Stromal cell of bone marrow (primary cell): Measurements from ENCODE around the gene GNAI2.
"Not testable (repeated sequence)": the region's sequence is repeated elsewhere in the genome, so short reads cannot be mapped to it uniquely, and the experiment has no call there.

Source experiments
- DNase-seq: peaks from one replicate; pipeline ENCODE4 v3.0.0-alpha.2; 2012; ENCODE audit warnings: low read depth

Gene GNAI2

GRCh38 chr3:50264383-50264963 lies 28.5 kb downstream of the GNAI2 start:
- peak; percentile 74 for DNase-seq

- DNase-seq = no peak
These were observed 29.0 kb downstream of the GNAI2 start for GRCh38 chr3:50264964-50265485.

GRCh38 chr3:50265571-50265970 lies 29.6 kb downstream of the GNAI2 start:
- no peak for DNase-seq

- DNase-seq = no peak
These were observed 30.0 kb downstream of the GNAI2 start for GRCh38 chr3:50266017-50266416.

GRCh38 chr3:50266836-50267235 lies 30.8 kb downstream of the GNAI2 start:
- DNase-seq = no peak

GRCh38 chr3:50267280-50267913 lies 31.4 kb downstream of the GNAI2 start:
- DNase-seq = no peak

- no peak for DNase-seq
These were observed 32.3 kb downstream of the GNAI2 start for GRCh38 chr3:50268276-50268675.

- no peak for DNase-seq
These were observed 32.9 kb downstream of the GNAI2 start, which contains the start of gene SEMA3B for GRCh38 chr3:50268703-50269451. TSS of gene SEMA3B (plus strand) at chr3:50269147. CDS start at chr3:50269241, 94 bp downstream.

GRCh38 chr3:50269460-50269859 lies 33.5 kb downstream of the GNAI2 start:
- no peak for DNase-seq

GRCh38 chr3:50269977-50270413 lies 34.0 kb downstream of the GNAI2 start:
- DNase-seq = no peak

GRCh38 chr3:50270422-50271224 lies 34.6 kb downstream of the GNAI2 start:
- DNase-seq = no peak

GRCh38 chr3:50271314-50271936 lies 35.4 kb downstream of the GNAI2 start:
- no peak for DNase-seq

- not testable (repeated sequence) for DNase-seq
These were observed 36.5 kb downstream of the GNAI2 start for GRCh38 chr3:50272538-50272910.

GRCh38 chr3:50272911-50273688 lies 37.1 kb downstream of the GNAI2 start:
- DNase-seq = peak; percentile 37

GRCh38 chr3:50273689-50274065 lies 37.7 kb downstream of the GNAI2 start:
- no peak for DNase-seq

- DNase-seq = no peak
These were observed 38.5 kb downstream of the GNAI2 start for GRCh38 chr3:50274371-50275104.

- DNase-seq = no peak
These were observed 39.4 kb downstream of the GNAI2 start for GRCh38 chr3:50275141-50275995.

GRCh38 chr3:50275996-50276761 lies 40.2 kb downstream of the GNAI2 start:
- no peak for DNase-seq

GRCh38 chr3:50276762-50277101 lies 40.7 kb downstream of the GNAI2 start:
- DNase-seq = no peak
